Aorta (tissue), 5 donors: ENCODE results near the gene SH2D3C. TPM values are rescaled to one million over a fixed set of nuclear protein-coding genes. Genes with fewer than 3 reads are reported as not detected.
A peak's percentile ranks its signal among the peaks of the same experiment; 100 is the strongest.

Source experiments
- ATAC-seq: fragments of 200-7000 bp; cut with Tn5 transposase; one replicate; pipeline ENCODE4 v1.9.1; 2022; ENCODE audit warnings: moderate library complexity; ENCODE audit not compliant: low FRiP score
- DNase-seq, 2 donors: peaks; one replicate each; pipeline ENCODE4 v3.0.0-alpha.2; 2020
- H3K27ac ChIP-seq, 2 donors: one replicate each; pipeline ENCODE4 v1.5.1; 2013; ENCODE audit warnings: low read length in 2 of 2, mild to moderate bottlenecking in 2 of 2, moderate library complexity in 2 of 2, control low read depth in 1 of 2, inconsistent platforms in 1 of 2, low read depth in 1 of 2
- H3K27me3 ChIP-seq, 2 donors: one replicate each; pipeline ENCODE4 v1.6.1; 2013; ENCODE audit warnings: control low read depth in 1 of 2, low read length in 1 of 2, mild to moderate bottlenecking in 1 of 2, moderate library complexity in 1 of 2; ENCODE audit not compliant: insufficient read depth in 2 of 2, control insufficient read depth in 1 of 2
- H3K36me3 ChIP-seq, 2 donors: one replicate each; pipeline ENCODE4 v1.6.1; 2013; ENCODE audit warnings: control low read depth in 1 of 2, low read length in 1 of 2, mild to moderate bottlenecking in 1 of 2; ENCODE audit not compliant: insufficient read depth in 2 of 2, control insufficient read depth in 1 of 2
- H3K4me1 ChIP-seq, 2 donors: one replicate each; pipeline ENCODE4 v1.6.1; 2013; ENCODE audit warnings: low read length in 2 of 2, control low read depth in 1 of 2, mild to moderate bottlenecking in 1 of 2, moderate library complexity in 1 of 2; ENCODE audit not compliant: insufficient read depth in 2 of 2, control insufficient read depth in 1 of 2
- H3K4me3 ChIP-seq, 2 donors: one replicate each; pipeline ENCODE4 v1.5.1; 2013; ENCODE audit warnings: low read length in 2 of 2, control low read depth in 1 of 2, mild to moderate bottlenecking in 1 of 2
- H3K9me3 ChIP-seq: one replicate; pipeline ENCODE4 v1.6.1; 2013; ENCODE audit warnings: mild to moderate bottlenecking, low read length; ENCODE audit not compliant: control insufficient read depth
- whole genome bisulfite sequencing, 2 donors: extraction: QIAGEN DNeasy Blood & Tissue Kit; methylation state at CpG; one replicate each; pipeline ENCODE4 v1.1.7; 2013; 5-methylcytosine and 5-hydroxymethylcytosine counted together
- intact Hi-C, 2 donors: fragments of 100-400 bp; cut with DNase I; formaldehyde crosslinking; loops; one replicate each; pipeline versions ENCODE4 v1.14.2 to v1.15.0; 2022
- polyA plus RNA-seq, 2 donors: library from polyadenylated mRNA; stranded (reverse); fragments of 200-250 nt; gene quantifications; one replicate each; pipeline ENCODE4 v1.2.3, GENCODE V29; 2013
- total RNA-seq, 2 donors: library from RNA; stranded (reverse); fragmentation: NEBNext Ultra II Directional; extraction: Animal tissue kit (Norgen Biotek cat#: 25700); gene quantifications; one replicate each; pipeline ENCODE4 v1.2.1, GENCODE V29; 2021
- donor health status: healthy with polysubstance abuse.
- donor health status: Bipolar disorder and iron deficiency.
- donor health status: DM: no; HTN: no; CAD: no.
- donor health status: DM: no; HTN: no; CAD: no.
- donor health status: DM: yes; HTN: yes; CAD: no.

Gene SH2D3C
- total and polyA plus RNA-seq, 4 donors, result 0.13 to 34.8 (median 10.8) TPM

DNA sequence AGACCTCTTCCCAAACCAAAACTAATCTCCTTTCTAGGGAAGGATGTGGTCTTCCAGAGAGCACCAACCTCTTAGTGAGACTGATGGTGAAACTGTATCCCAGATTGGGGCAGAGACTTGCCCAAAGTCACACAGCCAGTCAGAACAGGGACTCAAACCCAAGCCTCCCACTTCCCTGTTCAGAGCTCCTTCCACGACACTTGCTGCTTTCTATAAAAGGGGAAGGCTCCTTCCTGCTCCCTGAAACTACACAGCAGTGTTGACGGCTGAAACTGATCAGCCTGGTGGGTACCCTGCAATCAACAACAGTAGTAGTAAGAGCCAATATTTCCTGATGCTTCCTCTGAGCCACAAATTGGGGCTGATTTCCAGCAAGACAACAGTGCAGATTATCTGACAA is 44.9 kb downstream of the SH2D3C start:
- H3K27me3 ChIP-seq, result no peaks in the 10 kb centered on the region
- DNase-seq, result no peak
- H3K27ac ChIP-seq, result no peak overlapping the region
- WGBS, 2 donors, result 62 to 78% methylated on average over 2 of the region's 2 CpGs
- no peak for ATAC-seq
- intact Hi-C loops, result loop anchor here (1.0 to 10.0 kb wide), 4 partner anchors 140 to 229 kb away; no protein-coding TSS in a partner anchor
- H3K9me3 ChIP-seq, result no peaks in the 10 kb centered on the region
- no peak overlapping the region for H3K4me3 ChIP-seq
- H3K36me3 ChIP-seq, result no peaks in the 10 kb centered on the region
- H3K4me1 ChIP-seq, result no peaks in the 10 kb centered on the region

DNA sequence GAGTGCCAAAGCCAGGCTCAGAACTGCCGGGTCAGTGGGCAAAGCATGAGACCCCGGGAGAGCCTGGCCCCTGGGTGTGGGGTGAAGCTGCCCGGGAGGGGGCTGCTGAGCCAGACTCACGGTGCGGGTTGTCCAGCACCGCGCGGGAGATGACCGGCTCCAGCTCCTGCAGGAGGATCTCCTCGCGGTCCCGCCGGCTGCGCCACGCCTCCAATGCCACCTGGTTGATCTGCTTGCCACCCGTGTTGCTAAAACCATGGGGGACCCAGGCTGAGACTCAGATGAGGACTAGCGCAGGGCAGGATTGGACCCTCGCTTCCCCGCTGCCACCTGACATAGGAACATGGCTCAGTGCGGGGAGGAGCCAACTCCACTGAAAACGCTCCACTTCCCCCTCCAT is 46.0 kb downstream of the SH2D3C start:
- Histone ChIP-seq H3K4me3 (no peak overlapping the region), H3K27me3 (no peaks in the 10 kb centered on the region), H3K4me1 (no peaks in the 10 kb centered on the region), H3K9me3 (no peaks in the 10 kb centered on the region), H3K27ac (no peak overlapping the region), H3K36me3 (no peaks in the 10 kb centered on the region)
- no peak for ATAC-seq
- 91 to 94% methylated on average over 21 of the region's 21 CpGs for WGBS, 2 donors
- intact Hi-C loops, result loop anchor here in 1 of 2 donors (10.0 kb wide), 1 partner anchor 228 kb away; no protein-coding TSS in a partner anchor
- DNase-seq, result no peak

DNA sequence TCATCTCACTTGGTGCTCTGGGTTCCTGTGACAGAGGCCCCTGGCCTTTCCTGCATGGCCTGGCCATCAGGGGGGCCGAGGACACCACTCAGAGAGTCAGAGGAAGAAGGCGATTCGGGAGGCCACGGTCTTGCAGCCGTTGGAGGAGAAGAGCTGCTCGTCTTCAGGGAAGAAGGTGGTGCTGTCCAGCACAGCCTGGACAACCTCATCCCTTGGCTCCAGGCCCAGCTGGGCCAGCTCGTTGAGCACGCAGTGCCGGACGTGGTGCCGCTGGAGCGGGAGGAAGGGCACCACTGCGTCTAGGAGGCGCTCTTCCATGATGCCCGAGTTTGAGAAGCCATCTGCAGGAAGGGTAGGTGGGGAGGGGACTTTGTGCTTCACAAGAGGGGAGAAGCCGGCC is 46.5 kb downstream of the SH2D3C start:
- WGBS, 2 donors, result 78 to 79% methylated on average over 16 of the region's 16 CpGs
- intact Hi-C loops, result loop anchor here in 1 of 2 donors (10.0 kb wide), 1 partner anchor 227 kb away; no protein-coding TSS in a partner anchor
- H3K4me3 ChIP-seq, result no peak overlapping the region
- DNase-seq (no peak), ATAC-seq (no peak)
- no peaks in the 10 kb centered on the region for H3K27me3 ChIP-seq
- no peaks in the 10 kb centered on the region for H3K9me3 ChIP-seq
- H3K27ac ChIP-seq, result no peak overlapping the region
- H3K4me1 ChIP-seq, result no peaks in the 10 kb centered on the region
- no peaks in the 10 kb centered on the region for H3K36me3 ChIP-seq

DNA sequence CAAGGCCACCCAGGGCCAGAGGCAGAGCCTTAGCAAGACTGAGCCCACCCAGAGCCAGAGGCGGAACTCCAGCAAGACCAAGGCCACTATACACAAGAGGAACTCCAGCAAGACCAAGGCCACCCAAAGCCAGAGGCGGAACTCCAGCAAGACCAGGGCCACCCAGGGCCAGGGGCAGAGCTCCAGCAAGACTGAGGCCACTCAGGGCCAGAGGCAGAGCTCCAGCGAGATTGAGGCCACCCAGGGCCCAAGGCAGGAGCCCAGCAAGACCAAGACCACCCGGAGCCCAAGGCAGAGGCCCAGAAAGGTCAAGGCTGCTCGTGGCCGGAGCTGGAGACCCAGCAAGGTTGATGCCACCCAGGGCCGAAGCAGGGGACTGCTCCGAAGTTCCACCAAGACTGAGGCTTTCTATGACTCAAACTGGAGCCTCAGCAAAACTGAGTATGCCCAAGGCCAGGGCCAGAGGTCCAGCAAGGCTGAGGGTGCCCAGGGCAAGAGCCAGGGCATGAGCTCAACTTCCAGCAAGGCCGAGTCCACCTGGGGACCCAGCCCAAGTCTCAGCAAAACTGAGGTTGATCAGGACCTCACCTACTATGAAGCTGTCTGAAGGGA is 47.6 kb downstream of the SH2D3C start:
- DNase-seq, result peak in 1 of 2 donors; percentile 59
- WGBS, 2 donors, result 82 to 89% methylated on average over 9 of the region's 9 CpGs
- intact Hi-C loops, result loop anchor here in 1 of 2 donors (10.0 kb wide), 1 partner anchor 226 kb away; no protein-coding TSS in a partner anchor
- no peak overlapping the region for H3K27ac ChIP-seq
- no peak overlapping the region for H3K4me3 ChIP-seq
- no peaks in the 10 kb centered on the region for H3K9me3 ChIP-seq
- no peaks in the 10 kb centered on the region for H3K27me3 ChIP-seq
- ATAC-seq, result no peak
- no peaks in the 10 kb centered on the region for H3K4me1 ChIP-seq
- no peaks in the 10 kb centered on the region for H3K36me3 ChIP-seq

DNA sequence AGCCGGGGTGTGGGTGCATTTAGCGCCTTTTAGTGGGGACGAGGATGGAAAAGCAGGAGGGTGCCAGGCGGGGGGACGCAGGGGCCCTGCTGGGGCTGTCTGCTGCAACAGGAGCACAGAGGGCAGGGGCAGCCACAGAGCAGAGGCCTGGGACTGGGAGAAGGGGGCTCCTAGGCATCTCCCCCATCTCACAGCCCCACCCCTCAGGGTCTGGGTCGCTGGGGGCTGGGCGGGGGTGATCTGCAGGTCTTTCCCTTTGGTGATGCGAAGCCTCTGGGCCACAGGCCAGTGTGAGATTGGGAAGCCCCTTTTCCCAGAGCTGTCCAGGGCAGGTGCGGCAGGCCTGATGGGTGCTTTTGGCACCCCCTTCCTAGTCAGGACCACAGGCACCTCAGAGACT is 48.2 kb downstream of the SH2D3C start:
- Histone ChIP-seq H3K4me3 (no peak overlapping the region), H3K9me3 (no peaks in the 10 kb centered on the region), H3K4me1 (no peaks in the 10 kb centered on the region), H3K27ac (no peak overlapping the region), H3K36me3 (no peaks in the 10 kb centered on the region), H3K27me3 (no peaks in the 10 kb centered on the region)
- intact Hi-C loops, result loop anchor here in 1 of 2 donors (10.0 kb wide), 1 partner anchor 225 kb away; no protein-coding TSS in a partner anchor
- ATAC-seq (no peak), DNase-seq (peak in 1 of 2 donors; percentile 72)
- WGBS, 2 donors, result 83 to 87% methylated on average over 9 of the region's 9 CpGs

DNA sequence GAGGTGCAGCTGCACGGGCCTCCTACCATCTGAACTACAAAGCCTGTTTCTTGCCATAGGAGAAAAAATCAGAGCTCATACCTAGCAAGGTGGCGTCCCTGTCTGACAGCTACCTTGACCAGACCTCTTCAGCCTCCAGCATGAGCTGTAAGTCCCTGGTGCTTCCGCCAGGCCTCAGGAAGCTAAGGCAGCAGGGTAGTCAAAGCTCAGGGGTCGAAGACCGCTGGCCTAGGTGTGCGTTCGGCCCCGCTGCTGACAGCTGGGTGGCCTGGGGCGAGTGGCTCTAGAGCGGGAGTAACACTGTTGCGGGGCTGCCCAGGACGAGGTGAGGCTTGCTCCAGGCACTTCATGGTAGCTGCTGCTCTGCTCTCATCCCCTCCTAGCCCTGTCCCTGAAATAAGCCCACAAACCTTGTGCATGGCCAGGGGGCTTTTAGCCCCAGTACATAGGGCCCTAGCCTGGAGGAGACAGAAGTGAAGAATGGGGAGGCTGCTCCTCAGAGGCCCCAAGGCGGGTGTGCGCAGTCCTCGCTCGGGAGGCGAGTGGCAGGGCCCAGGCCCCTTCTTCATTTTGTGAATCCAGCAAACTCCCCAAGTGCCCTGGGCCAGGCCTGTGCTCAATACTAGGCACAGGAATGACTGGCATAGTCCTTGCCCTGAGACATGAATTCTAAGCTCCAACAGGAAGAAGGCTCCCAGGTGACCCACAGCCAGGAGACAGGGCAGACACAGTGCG is 48.8 kb downstream of the SH2D3C start:
- no peak for ATAC-seq
- Histone ChIP-seq H3K4me3 (no peak overlapping the region), H3K27me3 (no peaks in the 10 kb centered on the region), H3K36me3 (no peaks in the 10 kb centered on the region), H3K4me1 (no peaks in the 10 kb centered on the region), H3K27ac (no peak overlapping the region), H3K9me3 (no peaks in the 10 kb centered on the region)
- WGBS, 2 donors, result 88 to 91% methylated on average over 18 of the region's 18 CpGs
- DNase-seq, result peak; percentile 23 to 70
- intact Hi-C loops, result loop anchor here (10.0 kb wide), 1 partner anchor 225 kb away; no protein-coding TSS in a partner anchor

DNA sequence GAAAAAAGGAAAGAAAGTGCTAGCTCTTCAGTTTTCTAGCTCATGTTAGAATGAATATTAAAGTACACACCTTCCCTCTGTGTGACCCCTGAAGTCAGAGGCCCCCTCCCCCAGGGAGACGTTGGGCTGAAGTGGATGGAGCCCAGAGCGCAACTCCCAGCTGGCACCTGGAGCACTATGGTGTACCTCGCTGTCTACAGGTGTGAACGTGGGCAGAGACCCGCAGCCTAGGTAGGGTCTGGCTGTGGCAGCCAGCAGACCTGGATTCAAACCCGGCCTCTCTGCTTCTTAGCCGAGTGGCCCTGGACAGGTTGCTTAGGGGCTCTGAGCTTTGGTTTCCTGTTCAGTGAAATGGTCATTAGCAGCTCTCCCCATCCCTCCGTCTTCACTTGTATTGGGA is 49.7 kb downstream of the SH2D3C start:
- Histone ChIP-seq H3K9me3 (no peaks in the 10 kb centered on the region), H3K27me3 (no peaks in the 10 kb centered on the region), H3K4me3 (no peak overlapping the region), H3K27ac (no peak overlapping the region), H3K36me3 (no peaks in the 10 kb centered on the region), H3K4me1 (no peaks in the 10 kb centered on the region)
- 86 to 91% methylated on average over 8 of the region's 8 CpGs for WGBS, 2 donors
- intact Hi-C loops, result loop anchor here in 1 of 2 donors (10.0 kb wide), 1 partner anchor 224 kb away; no protein-coding TSS in a partner anchor
- no peak for ATAC-seq
- DNase-seq, result no peak

DNA sequence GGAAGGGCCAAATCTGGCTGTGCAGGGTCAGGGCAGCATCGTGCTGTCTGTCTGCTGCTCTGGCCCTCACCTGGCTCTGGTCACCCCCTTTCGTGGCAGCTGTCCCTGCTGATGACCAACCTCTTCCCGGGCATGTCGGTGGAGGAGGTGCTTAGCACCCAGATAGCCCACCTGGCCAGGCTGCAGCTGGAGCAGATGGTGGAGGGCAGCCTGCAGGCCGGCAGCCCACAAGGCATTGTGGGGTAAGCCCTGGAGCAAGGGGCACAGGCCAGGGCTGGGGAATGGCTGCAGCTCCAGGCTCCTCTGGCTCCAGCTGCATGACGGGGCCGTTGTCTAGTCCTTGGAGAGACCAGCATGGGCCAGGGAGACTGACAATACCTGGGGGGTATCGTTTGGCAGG is 51.6 kb downstream of the SH2D3C start:
- H3K4me3 ChIP-seq, result no peak overlapping the region
- DNase-seq (no peak), ATAC-seq (no peak)
- intact Hi-C loops, result loop anchor here in 1 of 2 donors (10.0 kb wide), 1 partner anchor 222 kb away; no protein-coding TSS in a partner anchor
- no peaks in the 10 kb centered on the region for H3K27me3 ChIP-seq
- no peaks in the 10 kb centered on the region for H3K4me1 ChIP-seq
- no peaks in the 10 kb centered on the region for H3K36me3 ChIP-seq
- 81 to 86% methylated on average over 8 of the region's 8 CpGs for WGBS, 2 donors
- H3K9me3 ChIP-seq, result no peaks in the 10 kb centered on the region
- no peak overlapping the region for H3K27ac ChIP-seq
